ENCODE results near the gene SMDT1.

DNA sequence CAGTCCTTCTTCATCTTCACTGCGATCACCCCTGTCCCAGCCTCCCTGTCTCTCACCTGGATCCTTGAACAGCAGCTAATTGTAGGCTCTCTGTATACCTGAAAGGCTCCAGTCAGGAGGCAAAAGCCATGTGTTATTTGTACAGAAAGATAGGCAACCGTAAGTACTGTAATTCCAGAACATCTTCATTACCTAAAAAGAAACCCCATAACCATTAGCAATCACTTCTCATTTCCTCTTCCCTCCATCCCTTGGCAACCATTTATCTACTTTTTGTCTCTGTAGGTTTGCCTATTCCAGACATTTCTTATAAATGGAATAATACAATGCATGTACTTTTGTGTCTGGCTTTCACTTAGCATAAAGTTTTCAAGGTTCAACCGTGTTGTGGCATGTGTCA lies 26.7 kb upstream of the SMDT1 start:
- TF ChIP-seq, protein P1, sequence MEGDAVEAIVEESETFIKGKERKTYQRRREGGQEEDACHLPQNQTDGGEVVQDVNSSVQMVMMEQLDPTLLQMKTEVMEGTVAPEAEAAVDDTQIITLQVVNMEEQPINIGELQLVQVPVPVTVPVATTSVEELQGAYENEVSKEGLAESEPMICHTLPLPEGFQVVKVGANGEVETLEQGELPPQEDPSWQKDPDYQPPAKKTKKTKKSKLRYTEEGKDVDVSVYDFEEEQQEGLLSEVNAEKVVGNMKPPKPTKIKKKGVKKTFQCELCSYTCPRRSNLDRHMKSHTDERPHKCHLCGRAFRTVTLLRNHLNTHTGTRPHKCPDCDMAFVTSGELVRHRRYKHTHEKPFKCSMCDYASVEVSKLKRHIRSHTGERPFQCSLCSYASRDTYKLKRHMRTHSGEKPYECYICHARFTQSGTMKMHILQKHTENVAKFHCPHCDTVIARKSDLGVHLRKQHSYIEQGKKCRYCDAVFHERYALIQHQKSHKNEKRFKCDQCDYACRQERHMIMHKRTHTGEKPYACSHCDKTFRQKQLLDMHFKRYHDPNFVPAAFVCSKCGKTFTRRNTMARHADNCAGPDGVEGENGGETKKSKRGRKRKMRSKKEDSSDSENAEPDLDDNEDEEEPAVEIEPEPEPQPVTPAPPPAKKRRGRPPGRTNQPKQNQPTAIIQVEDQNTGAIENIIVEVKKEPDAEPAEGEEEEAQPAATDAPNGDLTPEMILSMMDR (IDR thresholded peaks at IDR 0.05 in 8 of 11, conservative IDR thresholded peaks at IDR 0.05 in 3 of 11): no peak
- TF ChIP-seq POLR2A (IDR thresholded peaks at IDR 0.05): no peak
